ENCODE measurements around the gene KRT1.

- TF ChIP-seq POLR2A (IDR thresholded peaks at IDR 0.05; ENCODE audit: low read length) (no peak), RAD21 (conservative IDR thresholded peaks at IDR 0.05 in 1 of 2, IDR thresholded peaks at IDR 0.05 in 1 of 2) (no peak), EP300 (IDR thresholded peaks at IDR 0.05) (no peak), POLR2AphosphoS2 (conservative IDR thresholded peaks at IDR 0.05; ENCODE audit: low read length) (no peak), SMC3 (IDR thresholded peaks at IDR 0.05) (no peak), MYC (IDR thresholded peaks at IDR 0.05; ENCODE audit: borderline replicate concordance, low read length) (no peak), CTCF (IDR thresholded peaks at IDR 0.05) (no peak), TP53 (CRISPR knock-in tag; IDR thresholded peaks at IDR 0.05) (no peak), REST (IDR thresholded peaks at IDR 0.05) (no peak), CHD2 (IDR thresholded peaks at IDR 0.05; ENCODE audit: low read length, partially characterized antibody) (no peak), HOXA7 (CRISPR knock-in tag; IDR thresholded peaks at IDR 0.05) (no peak), KDM1A (IDR thresholded peaks at IDR 0.05; ENCODE audit: low read depth) (no peak), TFCP2L1 (CRISPR knock-in tag; IDR thresholded peaks at IDR 0.05) (no peak), NPAS2 (CRISPR knock-in tag; IDR thresholded peaks at IDR 0.05; ENCODE audit: borderline replicate concordance) (no peak)
Observed at GRCh38 chr12:52649066-52649465, 31.1 kb downstream of the KRT1 start.
